GM19395 (cell line): ENCODE measurements around the gene PRTG.
"Not testable (repeated sequence)": the region's sequence is repeated elsewhere in the genome, so short reads cannot be mapped to it uniquely, and the experiment has no call there.

Source experiments
- ATAC-seq: cut with Tn5 transposase; IDR thresholded peaks from one replicate; pipeline ENCODE4 v1.9.1; 2021; ENCODE audit warnings: mild to moderate bottlenecking, moderate library complexity; ENCODE audit not compliant: unreplicated experiment

The PRTG gene, protein sequence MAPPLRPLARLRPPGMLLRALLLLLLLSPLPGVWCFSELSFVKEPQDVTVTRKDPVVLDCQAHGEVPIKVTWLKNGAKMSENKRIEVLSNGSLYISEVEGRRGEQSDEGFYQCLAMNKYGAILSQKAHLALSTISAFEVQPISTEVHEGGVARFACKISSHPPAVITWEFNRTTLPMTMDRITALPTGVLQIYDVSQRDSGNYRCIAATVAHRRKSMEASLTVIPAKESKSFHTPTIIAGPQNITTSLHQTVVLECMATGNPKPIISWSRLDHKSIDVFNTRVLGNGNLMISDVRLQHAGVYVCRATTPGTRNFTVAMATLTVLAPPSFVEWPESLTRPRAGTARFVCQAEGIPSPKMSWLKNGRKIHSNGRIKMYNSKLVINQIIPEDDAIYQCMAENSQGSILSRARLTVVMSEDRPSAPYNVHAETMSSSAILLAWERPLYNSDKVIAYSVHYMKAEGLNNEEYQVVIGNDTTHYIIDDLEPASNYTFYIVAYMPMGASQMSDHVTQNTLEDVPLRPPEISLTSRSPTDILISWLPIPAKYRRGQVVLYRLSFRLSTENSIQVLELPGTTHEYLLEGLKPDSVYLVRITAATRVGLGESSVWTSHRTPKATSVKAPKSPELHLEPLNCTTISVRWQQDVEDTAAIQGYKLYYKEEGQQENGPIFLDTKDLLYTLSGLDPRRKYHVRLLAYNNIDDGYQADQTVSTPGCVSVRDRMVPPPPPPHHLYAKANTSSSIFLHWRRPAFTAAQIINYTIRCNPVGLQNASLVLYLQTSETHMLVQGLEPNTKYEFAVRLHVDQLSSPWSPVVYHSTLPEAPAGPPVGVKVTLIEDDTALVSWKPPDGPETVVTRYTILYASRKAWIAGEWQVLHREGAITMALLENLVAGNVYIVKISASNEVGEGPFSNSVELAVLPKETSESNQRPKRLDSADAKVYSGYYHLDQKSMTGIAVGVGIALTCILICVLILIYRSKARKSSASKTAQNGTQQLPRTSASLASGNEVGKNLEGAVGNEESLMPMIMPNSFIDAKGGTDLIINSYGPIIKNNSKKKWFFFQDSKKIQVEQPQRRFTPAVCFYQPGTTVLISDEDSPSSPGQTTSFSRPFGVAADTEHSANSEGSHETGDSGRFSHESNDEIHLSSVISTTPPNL

GRCh38 chr15:55742927-55743728 is at the start of gene PRTG:
TSS of gene PRTG (minus strand) at chr15:55743152. CDS start at chr15:55742931, 221 bp downstream.
- ATAC-seq = no peak

GRCh38 chr15:55791551-55792400 is 48.8 kb upstream of the PRTG start:
- no peak for ATAC-seq

GRCh38 chr15:55789066-55789660 is 46.2 kb upstream of the PRTG start:
- no peak for ATAC-seq

- no peak for ATAC-seq
These were observed 43.4 kb upstream of the PRTG start for GRCh38 chr15:55786341-55786740.

- not testable (repeated sequence) for ATAC-seq
These were observed 42.6 kb upstream of the PRTG start for GRCh38 chr15:55785593-55785992.

DNA sequence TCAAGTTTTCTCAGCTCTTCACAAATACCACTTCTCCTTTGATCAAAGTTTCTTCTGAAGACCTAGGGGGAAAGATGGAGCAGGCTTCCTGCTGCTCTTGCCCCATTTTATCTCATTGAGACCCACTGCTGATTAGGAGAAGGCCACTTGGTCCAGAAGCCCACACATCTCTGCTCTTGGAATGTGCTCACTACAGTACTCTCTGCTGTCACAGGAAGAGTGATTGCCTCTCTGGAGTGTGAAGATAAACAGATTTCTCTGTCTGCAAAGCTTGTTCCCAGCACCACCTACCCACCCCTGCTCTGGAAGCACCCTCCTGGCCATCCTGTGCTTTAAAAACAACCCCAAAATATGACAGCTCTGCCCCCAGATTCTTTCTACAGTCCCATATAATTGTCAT is 41.3 kb upstream of the PRTG start:
- ATAC-seq = no peak

- no peak for ATAC-seq
These were observed 39.9 kb upstream of the PRTG start for GRCh38 chr15:55782901-55783300.

DNA sequence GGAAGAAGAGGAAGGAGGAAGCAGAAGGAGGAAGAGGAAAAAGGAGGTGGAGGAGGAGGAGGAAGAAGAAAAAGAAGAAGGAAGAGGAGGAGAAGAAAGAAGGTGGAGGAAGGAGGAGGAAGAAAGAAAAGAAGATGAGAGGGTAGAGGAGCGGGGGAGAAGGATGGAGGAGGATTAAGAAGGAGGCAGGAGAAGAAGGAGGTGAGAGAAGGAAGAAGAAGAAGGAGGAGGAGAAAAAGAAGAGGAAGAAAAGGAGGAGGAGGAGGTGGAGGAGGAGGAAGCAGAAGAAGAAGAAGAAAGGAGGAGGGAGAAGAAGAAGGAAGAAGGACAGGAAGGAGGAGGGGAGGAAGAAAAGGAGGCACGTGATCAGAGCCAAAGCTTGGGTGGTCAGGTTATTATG is 37.3 kb upstream of the PRTG start:
- no peak for ATAC-seq

DNA sequence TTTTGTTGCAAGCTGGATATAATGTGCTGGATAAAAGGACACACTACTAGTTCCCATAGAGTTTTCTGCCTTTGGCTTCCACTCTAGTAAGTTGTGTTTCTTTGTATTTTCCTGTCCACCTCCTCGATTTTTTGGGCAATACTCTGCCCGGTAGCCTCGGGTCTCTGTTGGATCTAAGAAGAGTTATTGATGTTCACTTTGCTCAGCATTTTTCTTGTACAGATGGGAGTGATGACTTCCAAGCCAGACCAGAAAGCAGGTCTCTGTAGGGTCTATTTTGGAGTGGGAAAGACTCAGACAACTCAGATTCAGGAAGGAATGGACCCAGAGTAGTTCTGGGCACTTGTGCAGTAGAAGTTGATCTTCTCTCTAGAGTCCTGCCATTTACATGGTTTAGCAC is 36.0 kb upstream of the PRTG start:
- no peak for ATAC-seq

GRCh38 chr15:55775316-55775715 is 32.4 kb upstream of the PRTG start:
- ATAC-seq = no peak

DNA sequence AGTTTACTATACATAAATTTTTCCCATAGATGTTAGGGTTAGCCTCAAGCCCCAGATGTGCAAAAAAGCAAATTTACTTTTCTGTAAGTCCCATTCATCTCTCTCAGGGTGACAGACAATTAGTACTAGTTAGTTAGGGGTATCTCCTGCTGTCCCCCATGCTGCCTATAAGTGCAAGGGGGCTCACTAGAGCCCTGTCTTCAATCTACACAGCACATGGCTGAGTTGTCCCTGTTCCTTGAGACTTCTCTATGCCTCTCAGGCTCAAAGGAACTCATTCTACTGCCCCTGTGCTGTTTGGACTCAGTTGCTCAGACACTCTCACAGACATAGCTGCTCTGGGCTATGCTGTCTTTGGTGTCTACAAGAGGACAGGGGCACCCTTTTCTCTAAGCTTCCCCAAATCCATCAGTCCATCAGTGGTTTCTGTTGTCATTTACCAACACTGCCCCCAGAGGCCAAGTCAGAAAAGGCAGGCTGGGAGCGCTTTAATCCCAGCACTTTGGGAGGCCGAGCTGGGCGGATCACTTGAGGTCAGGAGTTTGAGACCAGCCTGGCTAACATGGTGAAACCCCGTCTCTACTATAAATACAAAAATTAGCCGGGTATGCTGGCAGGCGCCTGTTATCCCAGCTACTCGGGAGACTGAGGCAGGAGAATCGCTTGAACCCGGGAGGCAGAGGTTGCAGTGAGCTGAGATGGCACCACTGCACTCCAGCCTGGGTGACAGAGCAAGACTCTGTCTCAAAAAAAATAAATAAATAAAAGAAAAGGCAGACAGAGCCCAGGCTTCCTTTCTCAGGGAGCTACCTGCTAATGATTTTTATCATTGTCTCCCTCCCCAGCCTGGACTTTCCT is 31.4 kb upstream of the PRTG start:
- peak; percentile 80 for ATAC-seq

DNA sequence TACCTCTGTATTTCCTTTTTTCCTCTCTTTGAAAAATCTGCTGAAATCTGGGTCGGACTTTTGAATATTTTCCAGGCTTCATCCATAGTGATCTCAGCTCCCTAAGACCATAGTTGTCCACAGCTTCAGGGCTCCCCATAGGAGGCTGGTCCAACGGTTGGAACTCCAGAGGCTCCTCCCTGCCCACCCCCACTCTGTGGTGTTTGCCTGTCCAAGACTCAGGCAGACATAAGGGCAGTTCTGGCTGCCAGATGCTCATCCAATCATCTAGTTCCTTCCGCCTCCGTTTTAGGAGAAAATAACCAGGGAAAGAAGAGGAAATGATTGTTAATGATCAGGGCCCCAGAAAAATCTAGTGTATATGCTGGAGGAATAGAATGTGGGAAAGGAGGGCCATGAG is 27.9 kb upstream of the PRTG start:
- ATAC-seq = no peak

- no peak for ATAC-seq
These were observed 27.3 kb upstream of the PRTG start for GRCh38 chr15:55770261-55770660.

DNA sequence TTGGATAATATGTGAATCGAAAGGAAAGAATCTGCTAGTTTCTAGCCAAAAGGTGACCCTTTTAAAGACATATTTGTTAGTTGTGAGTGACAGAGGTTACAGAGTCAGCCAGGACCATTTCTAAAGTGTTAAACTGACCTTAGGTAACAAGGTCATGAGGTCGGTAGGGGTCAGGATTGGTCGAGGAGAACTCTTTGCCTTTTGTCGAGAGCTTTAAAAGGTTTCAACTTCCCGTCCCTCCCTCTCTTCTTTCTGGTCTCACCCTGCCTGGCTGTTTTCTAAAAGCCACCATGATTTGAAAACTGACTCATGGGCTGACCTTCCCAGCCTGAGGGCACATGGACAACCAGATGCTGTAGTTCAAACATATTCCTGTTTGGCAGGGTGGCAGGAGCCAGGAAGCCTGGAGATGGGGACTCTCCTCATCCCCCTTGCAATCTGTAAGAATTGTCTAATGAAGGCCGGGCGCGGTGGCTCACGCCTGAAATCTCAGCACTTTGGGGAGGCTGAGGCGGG is 25.8 kb upstream of the PRTG start:
- ATAC-seq = no peak

GRCh38 chr15:55766676-55767075 is 23.7 kb upstream of the PRTG start:
- no peak for ATAC-seq

- no peak for ATAC-seq
These were observed 21.4 kb upstream of the PRTG start for GRCh38 chr15:55764398-55764797.

DNA sequence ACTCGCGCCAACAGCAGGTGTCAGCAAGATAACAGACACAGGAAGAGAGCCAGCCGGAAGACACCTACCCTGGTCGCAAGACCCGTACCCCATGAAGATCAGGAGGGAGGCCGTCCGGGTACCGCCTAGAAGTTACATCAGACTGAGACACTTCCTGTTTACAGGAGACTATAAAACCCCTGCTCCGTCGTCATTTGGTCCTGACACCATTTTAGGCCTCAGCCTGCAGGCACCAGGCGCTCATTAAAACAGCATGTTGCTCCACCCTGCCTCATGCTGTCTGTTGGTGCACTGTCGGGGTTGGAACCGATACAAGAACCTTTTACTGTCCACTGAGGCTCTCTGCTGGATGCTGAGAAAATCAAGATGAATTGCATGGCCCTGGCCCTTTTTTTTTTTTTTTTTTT is 15.6 kb upstream of the PRTG start:
- no peak for ATAC-seq

- not testable (repeated sequence) for ATAC-seq
These were observed 10.5 kb upstream of the PRTG start for GRCh38 chr15:55753433-55753832.
